COLO829 (cell line): ENCODE measurements around the gene PTGS1.
A peak's percentile ranks its signal among the peaks of the same experiment; 100 is the strongest.
"Not testable (repeated sequence)": the region's sequence is repeated elsewhere in the genome, so short reads cannot be mapped to it uniquely, and the experiment has no call there.

ENCODE experiments used
- DNase-seq: peaks from one replicate; pipeline ENCODE4 v3.0.0; 2012; ENCODE audit warnings: low spot score

Gene PTGS1

DNA sequence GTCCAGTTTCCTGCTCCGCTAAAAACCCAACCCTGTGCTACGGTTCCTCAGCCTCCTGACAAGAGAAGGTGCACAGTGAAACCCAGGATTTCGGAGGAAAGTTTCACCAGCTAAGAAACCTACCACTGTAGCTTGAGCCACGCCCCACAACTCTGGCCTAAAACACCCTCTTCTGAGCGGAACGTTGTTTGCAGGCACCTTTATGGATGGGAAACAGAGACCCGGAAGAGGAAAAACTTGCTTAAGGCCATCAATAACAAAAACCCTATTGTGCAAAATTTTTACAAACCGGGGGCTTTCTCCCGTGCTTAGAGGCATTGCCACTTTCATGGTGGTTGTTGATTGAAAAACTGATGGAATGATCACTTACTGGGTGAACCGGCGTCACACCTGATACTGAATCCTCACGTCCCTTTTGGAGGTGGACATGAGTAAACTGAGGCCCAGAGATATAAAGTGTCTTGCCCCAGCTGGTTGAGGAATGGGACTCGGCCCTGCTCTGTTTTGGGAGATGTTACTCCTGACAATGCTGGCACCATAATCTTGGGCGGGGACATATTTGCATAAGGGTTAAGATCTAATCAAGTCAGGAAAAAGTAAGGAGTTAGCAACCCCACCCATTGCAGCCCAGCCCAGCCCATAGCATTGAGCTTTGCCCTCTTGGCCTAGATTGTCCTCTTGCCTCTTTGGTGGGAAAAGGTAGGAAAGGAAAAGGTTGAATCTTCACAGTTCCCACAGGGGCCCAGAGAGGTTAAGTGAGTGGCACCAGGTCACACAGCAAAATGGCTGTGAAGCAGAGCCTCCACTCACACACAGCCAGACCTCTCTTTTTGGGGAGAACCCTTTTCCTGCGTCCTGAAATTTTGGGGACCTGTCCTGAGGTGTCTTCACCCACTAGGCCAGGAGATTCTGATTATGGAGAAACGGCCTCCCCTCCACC is 23.2 kb upstream of the PTGS1 start:
- DNase-seq: peak; percentile 71

DNA sequence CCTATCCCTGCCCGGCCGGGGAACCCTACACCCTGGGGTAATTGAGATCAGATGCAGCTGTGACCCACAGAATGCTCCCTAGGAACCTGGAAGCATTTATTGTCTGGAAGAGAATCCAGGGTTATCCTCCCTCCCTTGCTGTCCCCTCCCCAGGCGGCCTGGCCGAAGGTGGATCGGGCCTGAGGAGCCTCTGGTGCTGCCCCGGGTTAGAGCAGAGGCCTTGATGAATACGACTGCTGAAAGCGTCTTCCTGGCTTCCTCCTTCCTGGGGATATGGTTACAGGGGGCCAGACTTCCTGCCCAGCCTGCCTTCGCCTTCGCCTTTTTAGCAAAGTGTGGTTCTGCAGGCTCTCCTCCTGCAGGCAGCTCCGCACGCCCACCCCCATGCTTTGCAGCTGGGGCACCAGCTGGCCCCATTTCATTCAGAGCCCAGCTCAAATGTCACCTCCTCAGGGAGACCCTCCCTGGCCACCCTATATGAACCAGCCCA is 22.5 kb upstream of the PTGS1 start:
- DNase-seq: no peak

- no peak for DNase-seq
Measured at GRCh38 chr9:122348791-122349190, 22.0 kb upstream of the PTGS1 start.

DNA sequence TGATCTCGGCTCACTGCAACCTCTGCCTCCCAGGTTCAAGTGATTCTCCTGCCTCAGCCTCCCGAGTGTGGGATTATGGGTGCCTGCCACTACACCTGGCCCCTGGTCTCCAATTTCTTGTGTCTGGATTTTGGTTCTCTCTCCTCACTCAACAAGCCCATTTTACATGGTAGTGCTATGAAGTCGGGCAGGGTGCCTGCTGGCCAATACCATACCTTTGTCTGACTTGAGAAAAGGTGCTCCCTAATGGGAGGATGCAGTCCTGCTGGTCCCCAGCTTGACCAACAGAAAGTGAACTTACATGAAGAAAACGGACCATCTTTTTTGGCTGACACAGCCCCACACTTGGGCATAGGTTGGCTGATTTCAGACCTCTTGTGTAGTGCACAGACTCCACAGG is 21.6 kb upstream of the PTGS1 start:
- DNase-seq: no peak

GRCh38 chr9:122350577-122351355 is 20.1 kb upstream of the PTGS1 start:
- peak; percentile 84 for DNase-seq

DNA sequence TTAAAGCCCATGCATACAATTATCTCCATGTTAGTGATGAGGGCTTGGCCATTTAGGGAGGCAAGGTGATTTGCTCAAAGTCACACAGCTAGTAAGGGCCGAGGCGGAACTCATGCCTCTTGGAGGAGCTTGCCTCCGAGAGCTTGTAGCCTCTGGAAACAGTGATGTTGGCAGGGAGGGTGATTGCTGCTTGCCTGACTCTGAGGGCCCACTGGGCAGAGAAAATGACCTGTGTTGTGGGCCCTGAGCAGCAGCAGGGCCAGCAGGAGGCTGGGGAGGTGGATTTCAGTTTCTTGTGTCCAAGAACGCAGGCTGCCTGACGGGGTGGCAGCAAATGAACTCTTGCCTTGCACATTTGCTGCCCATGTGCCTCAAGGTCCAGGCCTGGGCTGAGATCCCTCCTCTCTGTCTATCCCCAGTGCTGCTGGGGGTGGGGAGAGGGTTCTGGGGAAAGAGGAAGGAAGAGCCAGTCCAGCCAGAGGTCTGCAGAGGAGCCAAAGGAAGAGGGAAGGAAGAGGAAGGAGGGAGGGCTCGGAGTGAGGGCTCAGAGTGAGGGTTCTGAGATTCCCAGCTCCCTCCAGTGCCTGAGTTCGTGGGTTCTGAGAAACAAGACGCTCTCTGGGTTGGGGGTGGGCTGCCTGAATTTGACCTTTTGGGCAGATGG is 16.2 kb upstream of the PTGS1 start:
- no peak for DNase-seq

DNA sequence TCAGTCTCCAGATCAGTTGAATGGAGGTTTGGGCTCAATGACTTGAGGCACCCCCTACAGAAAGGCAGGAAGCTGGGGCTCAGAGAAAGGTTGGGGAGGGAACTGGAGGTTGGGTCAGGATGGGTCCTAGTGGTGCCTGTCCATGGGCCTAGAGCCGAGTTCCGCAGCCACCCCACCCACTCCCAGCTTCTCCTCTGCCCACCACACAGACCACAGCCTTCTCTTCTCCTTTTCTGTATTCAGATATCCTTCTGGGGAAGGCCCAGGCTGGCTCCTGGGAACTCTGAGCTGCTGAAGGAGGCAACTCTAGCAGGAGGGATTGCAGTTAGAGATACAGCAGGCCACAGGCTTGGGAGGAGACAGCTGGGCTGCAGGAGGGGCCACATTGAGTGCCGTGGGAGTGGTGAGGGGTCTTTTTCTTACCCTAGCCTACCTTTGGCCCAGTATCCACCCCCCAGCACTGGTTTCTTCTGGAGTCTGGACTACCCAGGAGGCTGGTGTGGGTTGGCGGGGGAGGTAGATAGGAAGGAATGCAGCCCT is 15.4 kb upstream of the PTGS1 start:
- no peak for DNase-seq

DNA sequence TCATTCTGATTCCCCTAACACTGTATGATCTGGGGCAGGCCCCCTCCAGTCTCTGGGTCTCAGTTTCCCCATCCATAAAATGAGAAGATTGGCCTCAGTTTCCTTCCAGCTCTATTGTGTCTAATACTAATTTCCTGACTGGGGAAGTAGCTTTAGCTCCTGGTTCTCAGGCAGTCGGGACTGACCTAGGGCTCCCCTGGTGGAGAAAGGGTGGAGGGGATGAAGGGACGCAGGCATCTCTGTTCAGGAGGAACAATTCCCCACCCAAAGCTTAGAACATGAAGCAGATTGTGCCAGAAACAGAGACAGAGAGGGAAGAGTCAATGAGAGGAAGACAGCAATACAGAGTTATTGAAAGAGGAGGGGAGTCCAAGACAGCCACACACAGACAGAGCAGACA is 14.2 kb upstream of the PTGS1 start:
- DNase-seq: no peak

DNA sequence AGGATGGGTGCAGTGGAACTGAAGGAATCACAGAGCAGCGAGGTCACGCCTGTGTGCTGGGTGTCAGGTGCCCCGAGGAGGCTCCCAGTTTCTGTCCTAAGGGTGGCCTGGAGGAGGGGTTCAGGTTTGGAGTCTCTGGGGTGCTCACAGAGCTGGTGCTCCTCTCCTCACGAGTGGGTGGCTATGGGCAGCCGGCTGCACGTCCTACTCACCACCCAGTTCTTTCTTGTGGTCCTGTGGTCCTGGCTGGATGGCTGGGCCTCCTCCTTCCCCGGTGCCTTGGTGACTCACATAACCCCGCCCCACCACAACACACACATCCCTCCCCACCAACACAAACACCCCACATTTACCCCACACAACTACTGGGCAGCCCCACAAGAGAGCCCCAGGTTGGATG is 9.9 kb upstream of the PTGS1 start:
- DNase-seq: no peak

GRCh38 chr9:122363131-122363530 is 7.7 kb upstream of the PTGS1 start:
- DNase-seq: not testable (repeated sequence)

DNA sequence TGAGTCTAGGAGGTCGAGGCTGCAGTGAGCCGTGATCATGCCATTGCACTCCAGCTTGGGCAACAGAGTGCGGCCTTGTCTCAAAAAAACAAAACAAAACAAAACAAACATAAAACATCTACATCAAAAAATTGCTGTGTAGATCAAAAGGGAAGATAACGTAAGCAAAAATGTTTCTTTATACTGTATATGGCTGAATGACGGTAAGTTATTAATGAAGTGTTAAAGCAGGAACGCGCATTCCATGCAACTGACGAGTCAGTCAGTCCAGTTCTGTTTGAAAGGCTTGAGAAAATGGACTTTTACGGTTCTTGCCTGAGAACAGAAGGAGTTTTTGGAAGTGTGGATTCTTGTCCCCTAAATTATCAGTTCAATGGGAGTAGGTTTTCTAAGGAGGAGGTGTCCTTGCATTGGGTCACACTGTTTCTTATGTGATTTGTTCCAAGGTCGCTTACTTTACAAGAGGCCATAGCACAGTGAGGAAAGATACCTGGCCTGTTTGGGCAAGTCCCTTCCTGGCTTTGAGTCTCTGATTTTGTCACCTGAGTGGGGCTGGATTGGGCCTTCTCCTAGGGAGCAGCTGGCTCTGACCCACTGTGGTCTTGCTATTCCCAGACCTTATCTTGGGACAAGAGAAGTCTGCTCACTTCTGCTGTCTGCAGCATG is 6.6 kb upstream of the PTGS1 start:
- no peak for DNase-seq

DNA sequence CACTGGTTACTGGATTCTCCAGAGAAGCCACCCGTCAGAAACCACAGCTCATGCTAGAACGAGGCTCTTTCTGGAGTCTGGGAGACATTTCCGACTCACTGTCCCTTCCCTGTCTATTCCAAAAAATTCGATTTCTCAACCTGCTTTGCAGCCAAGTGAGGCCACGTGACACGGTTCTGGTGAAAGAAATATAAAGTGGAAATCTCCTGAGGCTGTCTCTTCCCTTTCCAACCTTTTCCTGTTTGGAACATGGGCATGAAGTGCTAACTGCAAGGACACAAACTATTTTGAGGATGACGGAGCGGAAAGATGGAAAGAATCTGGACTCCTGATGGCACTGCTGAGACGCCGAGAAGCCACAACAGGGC is 6.1 kb upstream of the PTGS1 start:
- DNase-seq: no peak

GRCh38 chr9:122366074-122366660 is 4.7 kb upstream of the PTGS1 start:
- DNase-seq: no peak

DNA sequence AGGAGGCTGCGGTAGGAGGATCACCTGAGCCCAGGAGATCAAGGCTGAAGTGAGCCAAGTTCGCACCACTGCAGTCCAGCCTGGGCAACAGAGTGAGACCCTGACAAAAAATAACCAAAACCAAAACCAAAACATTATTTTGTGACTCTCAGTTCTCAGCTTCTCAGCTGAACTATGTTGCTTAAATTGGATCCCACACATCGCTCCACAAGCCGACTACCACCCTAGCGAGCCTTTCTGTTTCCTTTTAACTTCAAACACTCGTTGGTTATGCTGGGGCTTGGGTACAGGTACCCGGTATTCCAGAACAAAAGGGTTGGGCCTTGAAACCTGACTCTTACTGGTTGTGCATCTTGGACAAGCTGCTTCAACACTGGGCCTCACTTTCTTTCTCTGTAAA is 3.8 kb upstream of the PTGS1 start:
- DNase-seq: no peak

GRCh38 chr9:122367774-122368460 is 2.9 kb upstream of the PTGS1 start:
- DNase-seq: no peak

GRCh38 chr9:122368642-122369041 is 2.2 kb upstream of the PTGS1 start:
- DNase-seq: no peak

- no peak for DNase-seq
Measured at GRCh38 chr9:122370303-122370702, 521 bp upstream of the PTGS1 start.

DNA sequence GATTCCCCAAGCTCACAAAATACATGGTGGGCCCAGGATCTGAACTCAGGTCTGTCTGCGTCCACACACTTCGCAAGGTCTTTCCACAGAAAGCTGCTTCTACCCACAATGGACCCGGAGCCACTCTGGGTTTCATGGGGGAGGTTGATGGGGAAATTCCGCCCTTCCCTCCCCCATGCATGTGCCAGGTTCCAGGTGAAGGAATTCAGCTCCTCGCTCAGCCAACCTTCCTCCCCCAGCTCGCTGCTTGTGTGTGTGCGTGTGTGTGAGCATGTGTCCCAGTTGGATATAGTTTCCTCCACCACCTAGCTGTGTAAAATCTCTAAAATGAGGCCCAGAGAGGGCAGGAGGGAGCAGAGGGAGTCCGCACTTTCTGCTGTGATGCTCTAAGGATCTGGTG is 1.0 kb downstream of the PTGS1 start:
- DNase-seq: no peak

- DNase-seq: no peak
Measured at GRCh38 chr9:122372856-122373845, 2.3 kb downstream of the PTGS1 start.
